NCI-H2227 treated with DMSO at 0.1 percent for 48 hours (cell line): ENCODE data around the gene SNN.

ENCODE experiments used
- DNase-seq: peaks from one replicate; lab custom pipeline; 2025; lab: John Stamatoyannopoulos, UW

Gene SNN

GRCh38 chr16:11679941-11680911 is 12.0 kb downstream of the SNN start:
- DNase-seq: no peak

GRCh38 chr16:11681556-11681955 is 13.3 kb downstream of the SNN start:
- no peak for DNase-seq

- no peak for DNase-seq
Observed at GRCh38 chr16:11681976-11682654, 13.9 kb downstream of the SNN start.

GRCh38 chr16:11682655-11683096 is 14.4 kb downstream of the SNN start:
- DNase-seq: no peak

- DNase-seq: no peak
Observed at GRCh38 chr16:11683145-11683544, 14.9 kb downstream of the SNN start.

GRCh38 chr16:11684231-11685025 is 16.2 kb downstream of the SNN start:
- no peak for DNase-seq

GRCh38 chr16:11685844-11686618 is 17.8 kb downstream of the SNN start:
- no peak for DNase-seq

GRCh38 chr16:11686713-11687380 is 18.6 kb downstream of the SNN start:
- no peak for DNase-seq

- DNase-seq: no peak
Observed at GRCh38 chr16:11687601-11688519, 19.6 kb downstream of the SNN start.

GRCh38 chr16:11688520-11688886 is 20.2 kb downstream of the SNN start:
- DNase-seq: no peak

GRCh38 chr16:11689031-11689840 is 21.0 kb downstream of the SNN start:
- no peak for DNase-seq

- DNase-seq: no peak
Observed at GRCh38 chr16:11691235-11691634, 23.0 kb downstream of the SNN start.

GRCh38 chr16:11691771-11692170 is 23.5 kb downstream of the SNN start:
- DNase-seq: no peak

GRCh38 chr16:11692171-11692570 is 23.9 kb downstream of the SNN start:
- no peak for DNase-seq

- no peak for DNase-seq
Observed at GRCh38 chr16:11692651-11693050, 24.4 kb downstream of the SNN start.

GRCh38 chr16:11696266-11697012 is 28.2 kb downstream of the SNN start:
- DNase-seq: no peak

GRCh38 chr16:11697319-11697718 is 29.1 kb downstream of the SNN start:
- DNase-seq: no peak

GRCh38 chr16:11698271-11698689 is 30.0 kb downstream of the SNN start:
- no peak for DNase-seq
